Heart left ventricle (tissue), 13 donors: Measurements from ENCODE around the gene OXGR1.

Source experiments
- POLR2A ChIP-seq, 2 donors: fragments of 450-650 bp; IDR thresholded peaks; one replicate each; pipeline ENCODE4 v1.6.1; 2017; ENCODE audit warnings: antibody characterized with exemption in 2 of 2, mild to moderate bottlenecking in 2 of 2, moderate library complexity in 2 of 2
- TF ChIP-seq, protein P1 (sequence below), 12 donors: fragments of 200-600 bp; sonication (generic) in 4 of 12; IDR thresholded peaks; one replicate each; pipeline versions ENCODE4 v1.5.0 to v1.8.0; 2018 to 2022; ENCODE audit warnings: antibody characterized with exemption in 12 of 12, mild to moderate bottlenecking in 5 of 12
- donor health status: ischemic (EF 13 %, LVEDD 7.1; RV severe dilation, severe dysfunction).
- donor health status: DM: no; HTN: yes; CAD: no.
- donor health status: DM: no; HTN: no; CAD: no.
- donor health status: ischemic (EF 25% LVEDD 6.9; RV normal size, moderate dysfunction).
- donor health status: ischemic (EF 25% LVEDD 5.7; RV mildly dilated, moderate dysfunction).
- donor health status: ischemic (EF 35%, LVEDD 5.7; RV mildly dilated, moderate dysfunction).
- donor health status: nonischemic (EF 11% LVEDD 7.7; RV severe dilation, severe dysfunction).
- donor health status: DM: yes; HTN: yes; CAD: no.
- donor health status: PGD.
- donor health status: ischemic (EF 29% LVEDD 5.4; RV normal size, mild dysfunction).
- donor health status: nonischemic (EF 23%, LVEDD 6.1; RV moderate dilation, normal function).

DNA sequence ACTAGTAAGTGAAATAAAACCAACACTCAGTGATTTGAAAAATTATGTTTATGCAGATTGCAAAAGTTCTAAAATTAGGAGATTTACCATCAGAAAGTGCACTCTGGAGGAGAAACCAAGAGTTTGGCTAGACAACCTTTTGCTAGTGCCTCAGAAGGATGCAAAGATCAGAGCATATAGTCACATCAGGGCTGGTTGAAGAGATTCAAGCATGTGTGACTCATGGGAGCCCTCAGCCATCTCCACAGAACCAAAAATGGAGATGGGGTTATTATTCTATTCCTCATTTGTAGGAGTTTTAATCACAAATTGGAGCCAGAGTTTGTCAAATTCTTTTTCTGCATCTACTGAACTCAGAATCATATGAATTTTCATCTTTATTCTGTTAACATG, 32.9 kb upstream of the OXGR1 start:
- TF ChIP-seq, protein P1, sequence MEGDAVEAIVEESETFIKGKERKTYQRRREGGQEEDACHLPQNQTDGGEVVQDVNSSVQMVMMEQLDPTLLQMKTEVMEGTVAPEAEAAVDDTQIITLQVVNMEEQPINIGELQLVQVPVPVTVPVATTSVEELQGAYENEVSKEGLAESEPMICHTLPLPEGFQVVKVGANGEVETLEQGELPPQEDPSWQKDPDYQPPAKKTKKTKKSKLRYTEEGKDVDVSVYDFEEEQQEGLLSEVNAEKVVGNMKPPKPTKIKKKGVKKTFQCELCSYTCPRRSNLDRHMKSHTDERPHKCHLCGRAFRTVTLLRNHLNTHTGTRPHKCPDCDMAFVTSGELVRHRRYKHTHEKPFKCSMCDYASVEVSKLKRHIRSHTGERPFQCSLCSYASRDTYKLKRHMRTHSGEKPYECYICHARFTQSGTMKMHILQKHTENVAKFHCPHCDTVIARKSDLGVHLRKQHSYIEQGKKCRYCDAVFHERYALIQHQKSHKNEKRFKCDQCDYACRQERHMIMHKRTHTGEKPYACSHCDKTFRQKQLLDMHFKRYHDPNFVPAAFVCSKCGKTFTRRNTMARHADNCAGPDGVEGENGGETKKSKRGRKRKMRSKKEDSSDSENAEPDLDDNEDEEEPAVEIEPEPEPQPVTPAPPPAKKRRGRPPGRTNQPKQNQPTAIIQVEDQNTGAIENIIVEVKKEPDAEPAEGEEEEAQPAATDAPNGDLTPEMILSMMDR (IDR thresholded peaks at IDR 0.05): no peak
- TF ChIP-seq POLR2A (IDR thresholded peaks at IDR 0.05): no peak
